Suprapubic skin (tissue), 4 donors: ENCODE data around the gene ZNF502. TPM values are rescaled to one million over a fixed set of nuclear protein-coding genes. Genes with fewer than 3 reads are reported as not detected.

Experiments used
- DNase-seq, 2 donors: peaks; one replicate each; pipeline ENCODE4 v3.0.0-alpha.2; 2019; ENCODE audit warnings: low spot score in 2 of 2
- H3K27ac ChIP-seq: fragments of 200-600 bp; sonication (generic); one replicate; pipeline ENCODE4 v1.5.1; 2019
- H3K27me3 ChIP-seq: fragments of 200-600 bp; sonication (generic); one replicate; pipeline ENCODE4 v1.5.1; 2019
- H3K36me3 ChIP-seq: fragments of 200-600 bp; sonication (generic); one replicate; pipeline ENCODE4 v1.5.1; 2019
- H3K4me1 ChIP-seq: fragments of 200-600 bp; sonication (generic); one replicate; pipeline ENCODE4 v1.5.1; 2019
- H3K4me3 ChIP-seq: fragments of 200-600 bp; sonication (generic); one replicate; pipeline ENCODE4 v1.5.1; 2019; ENCODE audit warnings: mild to moderate bottlenecking
- H3K9me3 ChIP-seq: fragments of 200-600 bp; sonication (generic); one replicate; pipeline ENCODE4 v1.5.1; 2019
- CTCF ChIP-seq, 2 donors: fragments of 200-600 bp in 1 of 2; fragments of 450-650 bp in 1 of 2; sonication (generic) in 1 of 2; IDR thresholded peaks; one replicate each; pipeline ENCODE4 v1.5.1; 2016 to 2019; ENCODE audit warnings: antibody characterized with exemption in 2 of 2, mild to moderate bottlenecking in 1 of 2, moderate library complexity in 1 of 2
- EP300 ChIP-seq: sonication (generic); formaldehyde crosslinking; IDR thresholded peaks from one replicate; pipeline ENCODE4 v1.6.1; 2017; ENCODE audit warnings: antibody characterized with exemption
- POLR2A ChIP-seq, 2 donors: fragments of 450-650 bp; IDR thresholded peaks; one replicate each; pipeline ENCODE4 v1.6.1; 2017; ENCODE audit warnings: antibody characterized with exemption in 2 of 2, mild to moderate bottlenecking in 2 of 2, moderate library complexity in 2 of 2
- POLR2AphosphoS5 ChIP-seq, 3 donors: sonication (generic); formaldehyde crosslinking; IDR thresholded peaks; one replicate each; pipeline ENCODE4 v1.6.1; 2017; ENCODE audit warnings: antibody characterized with exemption in 3 of 3
- WGBS: methylation state at CpG from one replicate; pipeline ENCODE4 v1.1.5; 2018; 5-methylcytosine and 5-hydroxymethylcytosine counted together
- total RNA-seq, 4 donors: library from RNA; depleted of rRNA; stranded (reverse); fragments of >200 nt; gene quantifications; one replicate each; pipeline ENCODE4 v1.1.0, GENCODE V29; 2016

ZNF502 gene
- total RNA-seq, 4 donors from 2014 or later, result 3.2 to 5.7 (median 4.6) TPM

- peak within 1 kb of the TSS; percentile 7 for H3K27ac ChIP-seq
- peak; percentile 97 to 98 for DNase-seq
- H3K4me3 ChIP-seq, result peak within 1 kb of the TSS; percentile 59
- H3K4me1 ChIP-seq, result peaks cover 14% of the 10 kb centered on the region
- H3K36me3 ChIP-seq, result no peaks in the 10 kb centered on the region
- no peaks in the 10 kb centered on the region for H3K27me3 ChIP-seq
- H3K9me3 ChIP-seq, result no peaks in the 10 kb centered on the region
- no peak for TF ChIP-seq CTCF (IDR thresholded peaks at IDR 0.05)
- TF ChIP-seq POLR2AphosphoS5 (IDR thresholded peaks at IDR 0.05), result peak in 2 of 3 donors; percentile 92 to 100
- peak in 1 of 2 donors; percentile 50 for TF ChIP-seq POLR2A (IDR thresholded peaks at IDR 0.05)
- under 1% methylated on average over 33 of the region's 64 CpGs for WGBS
These were observed 49.1 kb downstream of the ZNF502 start, which contains the start of the genes KIAA1143 and KIF15 for GRCh38 chr3:44761424-44762169. KIAA1143 (minus strand) TSS chr3:44761619; CDS start chr3:44761602, 17 bp downstream. KIF15 (plus strand) TSS chr3:44761794; CDS start chr3:44761866, 72 bp downstream.

GRCh38 chr3:44762170-44762677, 49.8 kb downstream of the ZNF502 start:
- no peaks in the 10 kb centered on the region for H3K36me3 ChIP-seq
- no peak for TF ChIP-seq POLR2A (IDR thresholded peaks at IDR 0.05)
- TF ChIP-seq CTCF (IDR thresholded peaks at IDR 0.05), result no peak
- no peak for TF ChIP-seq EP300
- TF ChIP-seq POLR2AphosphoS5 (IDR thresholded peaks at IDR 0.05), result no peak
- no peaks in the 10 kb centered on the region for H3K9me3 ChIP-seq
- 3% methylated on average over 9 of the region's 9 CpGs for WGBS
- H3K27me3 ChIP-seq, result no peaks in the 10 kb centered on the region
- peaks cover 14% of the 10 kb centered on the region for H3K4me1 ChIP-seq
- DNase-seq, result no peak
- H3K27ac ChIP-seq, result no peak overlapping the region
- peak overlapping the region; percentile 59 for H3K4me3 ChIP-seq

- no peak for DNase-seq
- Histone ChIP-seq H3K9me3 (no peaks in the 10 kb centered on the region), H3K4me3 (no peak overlapping the region), H3K27ac (no peak overlapping the region), H3K27me3 (no peaks in the 10 kb centered on the region), H3K36me3 (no peaks in the 10 kb centered on the region), H3K4me1 (peaks cover 14% of the 10 kb centered on the region)
- WGBS, result 36% methylated on average over 5 of the region's 5 CpGs
- TF ChIP-seq EP300, result no peak
- TF ChIP-seq POLR2AphosphoS5 (IDR thresholded peaks at IDR 0.05), result no peak
- TF ChIP-seq CTCF (IDR thresholded peaks at IDR 0.05), result no peak
- TF ChIP-seq POLR2A (IDR thresholded peaks at IDR 0.05), result no peak
These were observed 50.2 kb downstream of the ZNF502 start for GRCh38 chr3:44762690-44763089.

- no peaks in the 10 kb centered on the region for H3K9me3 ChIP-seq
- no peak overlapping the region for H3K4me3 ChIP-seq
- DNase-seq, result no peak
- H3K27ac ChIP-seq, result no peak overlapping the region
- no peak for TF ChIP-seq EP300
- TF ChIP-seq CTCF (IDR thresholded peaks at IDR 0.05), result no peak
- TF ChIP-seq POLR2AphosphoS5 (IDR thresholded peaks at IDR 0.05), result no peak
- no peak for TF ChIP-seq POLR2A (IDR thresholded peaks at IDR 0.05)
- H3K27me3 ChIP-seq, result no peaks in the 10 kb centered on the region
- no peaks in the 10 kb centered on the region for H3K36me3 ChIP-seq
- H3K4me1 ChIP-seq, result peaks cover 14% of the 10 kb centered on the region
These were observed 51.8 kb downstream of the ZNF502 start for GRCh38 chr3:44764248-44764647.

GRCh38 chr3:44771424-44772098, 59.1 kb downstream of the ZNF502 start:
- Histone ChIP-seq H3K9me3 (peaks cover 8% of the 10 kb centered on the region), H3K4me3 (no peak overlapping the region), H3K36me3 (no peaks in the 10 kb centered on the region), H3K27ac (no peak overlapping the region), H3K4me1 (no peaks in the 10 kb centered on the region), H3K27me3 (no peaks in the 10 kb centered on the region)
- no peak for DNase-seq
- TF ChIP-seq CTCF (IDR thresholded peaks at IDR 0.05) (no peak), POLR2AphosphoS5 (IDR thresholded peaks at IDR 0.05) (no peak), EP300 (no peak), POLR2A (IDR thresholded peaks at IDR 0.05) (no peak)
- 90% methylated on average over 1 of the region's 1 CpG for WGBS
